T-cell (primary cell): ENCODE results near the gene KCNC2. TPM values are rescaled to one million over a fixed set of nuclear protein-coding genes. Genes with fewer than 3 reads are reported as not detected.

Experiments
- ATAC-seq, 4 experiments: fragments of 200-7000 bp in 3 of 4; fragments of 150-1000 bp in 1 of 4; cut with Tn5 transposase; replicated peaks in 1 of 4; 1 replicate in 3 of 4; 2 replicates in 1 of 4; pipeline ENCODE4 v1.10.0; 2021; ENCODE audit warnings: moderate library complexity in 3 of 4, mild to moderate bottlenecking in 2 of 4, moderate number of reproducible peaks in 1 of 4
- CTCF ChIA-PET, 2 donors: fragments of 300-600 bp; sonication (Branson Sonifier 250); formaldehyde crosslinking; loops; one replicate each; lab custom pipeline; 2022; ENCODE audit warnings: antibody characterized with exemption in 2 of 2; lab: Charles Lee
- POLR2A ChIA-PET, 2 donors: fragments of 300-600 bp; sonication (Branson Sonifier 250); formaldehyde crosslinking; loops; one replicate each; lab custom pipeline; 2022; ENCODE audit warnings: antibody characterized with exemption in 2 of 2; lab: Charles Lee
- DNase-seq, 35 experiments: peaks; one replicate each; pipeline versions ENCODE4 v3.0.0 to v3.0.0-alpha.2; 2013 to 2023
- H3K27ac ChIP-seq: one replicate; pipeline ENCODE4 v1.5.1; 2013; ENCODE audit warnings: low read length
- H3K27me3 ChIP-seq, 2 experiments: replicated peaks in 1 of 2; 1 replicate in 1 of 2; 2 replicates in 1 of 2; pipeline versions ENCODE4 v1.6.1 to v1.7.0; 2013; ENCODE audit warnings: low read length in 1 of 2, mixed read lengths in 1 of 2; ENCODE audit not compliant: control insufficient read depth in 2 of 2, insufficient read depth in 2 of 2; ENCODE audit errors: extremely low read depth in 1 of 2
- H3K36me3 ChIP-seq, 2 donors: 1 replicate in 1 of 2; 2 replicates in 1 of 2; pipeline versions ENCODE4 v1.6.1 to v1.7.0; 2013; ENCODE audit warnings: low read length in 1 of 2; ENCODE audit not compliant: control insufficient read depth in 2 of 2, insufficient read depth in 1 of 2; ENCODE audit errors: extremely low read depth in 1 of 2
- H3K4me1 ChIP-seq, 2 experiments: 1 replicate in 1 of 2; 2 replicates in 1 of 2; pipeline versions ENCODE4 v1.6.1 to v1.7.0; 2013; ENCODE audit warnings: low read length in 2 of 2, mixed read lengths in 1 of 2; ENCODE audit not compliant: insufficient read depth in 2 of 2, control insufficient read depth in 1 of 2; ENCODE audit errors: extremely low read depth in 1 of 2
- H3K4me3 ChIP-seq, 2 donors: 1 replicate in 1 of 2; 2 replicates in 1 of 2; pipeline versions ENCODE4 v1.5.1 to v1.7.0; 2013; ENCODE audit warnings: mild to moderate bottlenecking in 2 of 2, low read length in 1 of 2, moderate library complexity in 1 of 2; ENCODE audit not compliant: control insufficient read depth in 1 of 2; ENCODE audit errors: extremely low read depth in 1 of 2
- H3K9me3 ChIP-seq: 2 replicates; pipeline ENCODE4 v1.7.0; 2013
- H3K27ac Mint-ChIP-seq, 2 donors: one replicate each; pipeline ENCODE4 v1.8.0; 2020 to 2021; ENCODE audit warnings: mild to moderate bottlenecking in 2 of 2, mixed read lengths in 2 of 2
- H3K27me3 Mint-ChIP-seq, 2 donors: one replicate each; pipeline ENCODE4 v1.8.0; 2021 to 2022; ENCODE audit warnings: mixed read lengths in 2 of 2
- H3K36me3 Mint-ChIP-seq: one replicate; pipeline ENCODE4 v1.8.0; 2021; ENCODE audit warnings: mixed read lengths
- H3K4me1 Mint-ChIP-seq, 3 donors: one replicate each; pipeline ENCODE4 v1.8.0; 2020 to 2022; ENCODE audit warnings: mixed read lengths in 3 of 3, mild to moderate bottlenecking in 1 of 3
- H3K4me3 Mint-ChIP-seq, 3 donors: one replicate each; pipeline ENCODE4 v1.8.0; 2020 to 2022; ENCODE audit warnings: mild to moderate bottlenecking in 3 of 3, mixed read lengths in 3 of 3, moderate library complexity in 3 of 3
- H3K9me3 Mint-ChIP-seq, 3 donors: one replicate each; pipeline ENCODE4 v1.8.0; 2020 to 2022; ENCODE audit warnings: mixed read lengths in 3 of 3
- WGBS: methylation state at CpG from one replicate; pipeline ENCODE4 v1.1.5; 2013; ENCODE audit warnings: missing lambda C conversion rate; ENCODE audit not compliant: insufficient coverage; 5-methylcytosine and 5-hydroxymethylcytosine counted together
- total RNA-seq, 35 experiments: library from RNA in 6 of 35; stranded (reverse) in 6 of 35; fragments of 120-200 nt in 1 of 35; gene quantifications; one replicate each; pipeline versions ENCODE4 v1.2.1 to v1.2.4 and lab custom pipeline; 2013 to 2026

The KCNC2 gene
- total RNA-seq, 5 donors from 2014 or later (not counting 1 experiment from before 2014, with no cell fraction given): not detected

DNA sequence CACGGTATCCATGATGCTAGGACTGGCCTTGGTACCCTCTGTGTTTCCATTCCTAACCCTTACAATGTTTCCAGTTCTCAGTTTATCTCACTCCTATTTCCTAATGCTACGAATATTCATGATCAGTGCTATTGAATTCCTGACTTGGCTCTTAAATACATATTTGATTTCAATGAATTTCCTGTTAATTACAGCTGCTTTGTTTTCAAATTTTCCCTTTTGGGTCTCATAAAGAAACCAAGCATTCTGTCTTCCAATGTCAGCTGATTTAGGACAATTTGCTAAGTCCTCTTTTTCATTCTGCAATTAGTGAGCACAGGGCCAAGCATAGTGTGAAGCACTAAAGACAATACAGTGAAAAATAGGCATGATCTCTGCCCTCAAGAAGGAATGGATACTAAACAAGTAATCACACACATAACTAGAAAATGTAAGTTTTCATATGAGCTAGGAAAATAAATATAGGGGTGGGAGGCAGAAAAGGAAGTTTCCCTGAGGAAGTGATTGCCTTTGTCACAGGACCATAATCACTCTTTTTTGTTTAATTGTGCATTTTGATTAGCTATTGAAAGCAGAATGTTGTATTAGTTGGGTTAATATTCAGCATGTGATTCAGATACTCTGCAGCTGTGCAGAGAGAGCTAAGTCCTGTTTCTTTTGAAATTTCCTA, 88.5 kb downstream of the KCNC2 start:
- ATAC-seq (no peak), DNase-seq (no peak)
- Histone ChIP-seq H3K27ac (no peak overlapping the region), H3K4me3 (no peak overlapping the region), H3K4me1 (no peaks in the 10 kb centered on the region), H3K9me3 (no peaks in the 10 kb centered on the region), H3K27me3 (no peaks in the 10 kb centered on the region), H3K36me3 (no peaks in the 10 kb centered on the region)
- H3K4me3 Mint-ChIP-seq: no peak overlapping the region
- H3K27me3 Mint-ChIP-seq: peaks cover 2 to 3% of the 10 kb centered on the region in 2 donors
- no peaks in the 10 kb centered on the region for H3K36me3 Mint-ChIP-seq
- no peaks in the 10 kb centered on the region for H3K9me3 Mint-ChIP-seq
- ChIA-PET POLR2A (no interaction called here), CTCF (interaction anchor here in 1 of 2 donors (0.6 kb wide), 1 partner anchor 321 kb away, joined by 3 read pairs; no protein-coding TSS in a partner anchor)
- no peaks in the 10 kb centered on the region for H3K4me1 Mint-ChIP-seq
- WGBS: 90% methylated on average over 2 of the region's 2 CpGs
- no peak overlapping the region for H3K27ac Mint-ChIP-seq

DNA sequence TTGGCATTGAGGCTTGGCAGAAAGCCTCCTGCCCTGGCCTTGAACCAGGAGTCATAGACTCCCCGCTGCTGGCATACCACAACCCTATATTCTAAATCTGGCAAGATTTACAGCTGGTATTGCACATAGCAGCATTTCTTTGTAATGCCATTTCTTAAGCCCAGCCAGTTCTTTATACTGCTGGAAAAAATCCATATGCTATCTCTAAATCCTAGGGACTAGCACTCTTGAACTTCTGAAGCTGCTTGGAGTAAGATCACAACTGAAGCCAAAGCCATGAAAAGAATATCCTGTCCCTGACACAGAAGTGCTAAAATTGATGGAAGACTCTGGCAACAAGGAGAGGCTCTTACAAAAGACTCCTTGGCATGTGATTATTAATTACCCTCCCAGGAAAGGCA, 89.3 kb downstream of the KCNC2 start:
- CTCF ChIA-PET: no interaction called here
- no peaks in the 10 kb centered on the region for H3K9me3 Mint-ChIP-seq

DNA sequence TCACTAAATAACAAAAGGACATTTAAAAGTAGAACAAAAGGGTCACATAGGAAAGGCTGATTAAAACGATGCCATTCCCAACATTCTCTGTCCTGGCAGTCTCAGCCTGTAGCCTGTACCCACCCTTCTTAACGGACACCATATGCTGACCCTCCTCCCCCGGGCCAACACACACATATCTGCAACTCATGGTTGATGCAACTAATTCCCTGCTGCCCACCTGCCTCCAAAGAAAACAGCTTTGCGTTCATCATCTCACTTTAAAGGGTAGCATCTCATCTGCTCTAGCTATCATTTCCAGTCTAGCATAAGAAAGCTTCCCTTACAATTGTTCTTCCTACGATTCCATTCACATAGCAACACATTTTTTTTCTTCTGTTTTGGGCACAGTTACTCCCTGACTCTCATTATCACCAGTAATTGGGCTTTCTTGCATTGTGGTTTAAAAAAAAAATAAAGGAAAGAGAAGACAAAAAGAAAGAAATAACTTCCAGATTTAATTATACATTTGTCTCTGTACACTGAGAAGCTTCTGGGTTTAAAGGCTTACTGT, 92.9 kb downstream of the KCNC2 start:
- ATAC-seq: no peak
- Histone ChIP-seq H3K4me1 (no peaks in the 10 kb centered on the region), H3K27ac (no peak overlapping the region), H3K4me3 (no peak overlapping the region), H3K27me3 (no peaks in the 10 kb centered on the region), H3K36me3 (no peaks in the 10 kb centered on the region), H3K9me3 (no peaks in the 10 kb centered on the region)
- H3K27me3 Mint-ChIP-seq: no peaks in the 10 kb centered on the region
- H3K36me3 Mint-ChIP-seq: no peaks in the 10 kb centered on the region
- H3K4me3 Mint-ChIP-seq: no peak overlapping the region
- H3K4me1 Mint-ChIP-seq: no peaks in the 10 kb centered on the region
- no peak for DNase-seq
- H3K27ac Mint-ChIP-seq: no peak overlapping the region
- H3K9me3 Mint-ChIP-seq: no peaks in the 10 kb centered on the region
- WGBS: 81% methylated on average over 4 of the region's 5 CpGs
- POLR2A ChIA-PET: no interaction called here
- CTCF ChIA-PET: interaction anchor here in 1 of 2 donors (0.7 kb wide), 1 partner anchor 276 kb away, joined by 4 read pairs; no protein-coding TSS in a partner anchor

More for the DNA sequence above, 89.3 kb downstream of the KCNC2 start:
- H3K4me1 Mint-ChIP-seq: no peaks in the 10 kb centered on the region
- no peaks in the 10 kb centered on the region for H3K9me3 ChIP-seq
- POLR2A ChIA-PET: no interaction called here
- no peak for ATAC-seq
- H3K27me3 ChIP-seq: no peaks in the 10 kb centered on the region
- WGBS: 71% methylated on average over 1 of the region's 1 CpG
- H3K36me3 Mint-ChIP-seq: no peaks in the 10 kb centered on the region
- no peaks in the 10 kb centered on the region for H3K4me1 ChIP-seq
- H3K27me3 Mint-ChIP-seq: peaks cover 2 to 3% of the 10 kb centered on the region in 2 donors
- no peak overlapping the region for H3K4me3 ChIP-seq
- H3K36me3 ChIP-seq: no peaks in the 10 kb centered on the region
- H3K27ac ChIP-seq: no peak overlapping the region
- DNase-seq: no peak
- no peak overlapping the region for H3K4me3 Mint-ChIP-seq
- no peak overlapping the region for H3K27ac Mint-ChIP-seq

DNA sequence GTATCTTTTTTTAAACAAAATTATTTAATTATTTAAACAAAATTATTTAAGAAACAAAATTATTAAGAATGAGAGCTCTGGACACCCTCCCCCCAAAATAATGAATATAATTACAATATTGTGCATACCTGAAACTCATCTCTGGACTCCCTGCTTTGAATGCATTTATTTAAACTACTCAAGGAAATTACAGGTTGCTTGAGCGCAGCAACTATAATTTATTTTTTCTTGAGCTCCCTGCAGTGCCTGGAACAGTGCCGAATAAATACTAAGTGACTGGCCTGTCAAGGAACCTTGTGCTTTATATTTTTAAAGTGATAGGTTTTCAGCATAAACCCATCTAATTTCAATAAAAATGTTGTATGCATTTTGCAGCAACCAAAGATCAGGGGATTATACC, 93.9 kb downstream of the KCNC2 start:
- H3K36me3 Mint-ChIP-seq: no peaks in the 10 kb centered on the region
- Histone ChIP-seq H3K36me3 (no peaks in the 10 kb centered on the region), H3K27ac (no peak overlapping the region), H3K4me1 (no peaks in the 10 kb centered on the region), H3K27me3 (no peaks in the 10 kb centered on the region), H3K4me3 (no peak overlapping the region), H3K9me3 (no peaks in the 10 kb centered on the region)
- H3K27me3 Mint-ChIP-seq: no peaks in the 10 kb centered on the region
- no peak overlapping the region for H3K27ac Mint-ChIP-seq
- ChIA-PET POLR2A (no interaction called here), CTCF (no interaction called here)
- H3K4me3 Mint-ChIP-seq: no peak overlapping the region
- no peak for ATAC-seq
- no peaks in the 10 kb centered on the region for H3K9me3 Mint-ChIP-seq
- no peak for DNase-seq
- H3K4me1 Mint-ChIP-seq: no peaks in the 10 kb centered on the region
- WGBS: no CpG with 5 or more reads among the region's 2 CpGs

DNA sequence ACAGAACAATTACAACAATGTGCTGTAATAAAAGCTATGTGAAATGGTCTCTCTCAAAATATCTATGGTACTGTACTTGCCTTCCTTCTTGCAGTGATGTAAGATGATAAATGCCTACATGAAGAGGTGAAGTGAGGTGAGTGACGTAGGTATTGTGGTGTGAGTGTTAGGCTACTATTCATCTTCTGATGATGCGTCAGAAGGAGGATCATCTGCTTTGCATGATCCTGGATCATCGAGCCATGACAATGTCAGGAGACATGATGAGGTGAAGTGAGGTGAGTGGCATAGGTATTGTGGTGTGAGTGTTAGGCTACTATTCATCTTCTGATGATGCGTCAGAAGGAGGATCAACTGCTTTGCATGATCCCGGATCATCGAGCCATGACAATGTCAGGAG, 105.8 kb downstream of the KCNC2 start:
- no peaks in the 10 kb centered on the region for H3K36me3 Mint-ChIP-seq
- DNase-seq: no peak

DNA sequence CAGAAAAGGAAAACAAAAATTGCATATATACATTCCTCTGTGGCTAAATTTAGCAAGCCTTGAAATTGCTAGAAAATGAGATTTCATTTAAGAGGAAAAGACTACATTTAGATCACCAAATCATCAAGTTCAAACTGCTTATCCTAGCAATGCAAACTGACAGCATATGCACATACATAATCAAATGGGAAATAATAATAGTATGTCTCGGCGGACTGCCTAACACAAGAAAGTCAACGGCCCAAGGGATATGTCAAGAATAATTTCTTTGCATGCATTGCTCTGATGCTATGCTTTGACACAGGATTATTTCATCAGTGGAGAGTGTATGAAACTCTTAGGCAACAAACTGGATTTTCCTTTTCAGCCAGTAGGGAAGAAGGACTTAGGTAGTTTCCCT, 107.9 kb downstream of the KCNC2 start:
- H3K27ac Mint-ChIP-seq: no peak overlapping the region
- ChIA-PET CTCF (no interaction called here), POLR2A (no interaction called here)
- ATAC-seq (no peak), DNase-seq (no peak)
- Histone ChIP-seq H3K4me1 (no peaks in the 10 kb centered on the region), H3K27ac (no peak overlapping the region), H3K4me3 (no peak overlapping the region), H3K27me3 (no peaks in the 10 kb centered on the region), H3K9me3 (no peaks in the 10 kb centered on the region), H3K36me3 (no peaks in the 10 kb centered on the region)
- no peaks in the 10 kb centered on the region for H3K4me1 Mint-ChIP-seq
- WGBS: 88% methylated on average over 3 of the region's 3 CpGs
- H3K4me3 Mint-ChIP-seq: no peak overlapping the region
- no peaks in the 10 kb centered on the region for H3K27me3 Mint-ChIP-seq
- no peaks in the 10 kb centered on the region for H3K36me3 Mint-ChIP-seq
- no peaks in the 10 kb centered on the region for H3K9me3 Mint-ChIP-seq

More for the DNA sequence above, 105.8 kb downstream of the KCNC2 start:
- WGBS: 97% methylated on average over 6 of the region's 6 CpGs
- ChIA-PET CTCF (no interaction called here), POLR2A (no interaction called here)
- Histone ChIP-seq H3K4me3 (no peak overlapping the region), H3K9me3 (no peaks in the 10 kb centered on the region), H3K27me3 (no peaks in the 10 kb centered on the region), H3K36me3 (no peaks in the 10 kb centered on the region), H3K27ac (no peak overlapping the region), H3K4me1 (no peaks in the 10 kb centered on the region)
- Mint-ChIP-seq H3K27ac (no peak overlapping the region), H3K9me3 (no peaks in the 10 kb centered on the region), H3K4me3 (no peak overlapping the region), H3K27me3 (no peaks in the 10 kb centered on the region), H3K4me1 (no peaks in the 10 kb centered on the region)
- ATAC-seq: no peak
